KMS-11 (cell line): ENCODE results near the gene WT1.

Experiments used
- H2AFZ ChIP-seq: fragments of 200-600 bp; sonication (generic); 2 replicates; pipeline ENCODE4 v1.6.1; 2016; ENCODE audit warnings: antibody characterized with exemption, mixed run types, low read depth
- H3K27ac ChIP-seq: fragments of 200-600 bp; sonication (generic); 2 replicates; pipeline ENCODE4 v1.6.1; 2016; ENCODE audit warnings: mild to moderate bottlenecking, mixed run types
- H3K27me3 ChIP-seq: fragments of 200-600 bp; sonication (generic); 2 replicates; pipeline ENCODE4 v1.6.1; 2017; ENCODE audit warnings: mild to moderate bottlenecking, low read depth, mixed run types, moderate library complexity; ENCODE audit not compliant: insufficient read depth
- H3K36me3 ChIP-seq: fragments of 200-600 bp; sonication (generic); 2 replicates; pipeline ENCODE4 v1.6.1; 2017; ENCODE audit warnings: mild to moderate bottlenecking, mixed run types; ENCODE audit not compliant: insufficient read depth
- H3K4me1 ChIP-seq: fragments of 200-600 bp; sonication (generic); 2 replicates; pipeline ENCODE4 v1.6.1; 2016; ENCODE audit warnings: mild to moderate bottlenecking, low read depth, mixed run types; ENCODE audit not compliant: poor library complexity, severe bottlenecking
- H3K4me2 ChIP-seq: fragments of 200-600 bp; sonication (generic); 2 replicates; pipeline ENCODE4 v1.7.0; 2016; ENCODE audit warnings: mild to moderate bottlenecking, mixed run types
- H3K4me3 ChIP-seq: fragments of 200-600 bp; sonication (generic); IDR thresholded peaks from 2 replicates; pipeline ENCODE4 v1.6.1; 2017; ENCODE audit warnings: low read depth, low read length, mixed read lengths; ENCODE audit not compliant: insufficient read depth
- H3K79me2 ChIP-seq: fragments of 200-600 bp; sonication (generic); 2 replicates; pipeline ENCODE4 v1.6.1; 2016; ENCODE audit warnings: low read depth, mixed run types; ENCODE audit not compliant: insufficient read depth
- H3K9ac ChIP-seq: fragments of 200-600 bp; sonication (generic); 2 replicates; pipeline ENCODE4 v1.6.1; 2016; ENCODE audit warnings: mild to moderate bottlenecking, mixed run types
- H4K20me1 ChIP-seq: fragments of 200-600 bp; sonication (generic); 2 replicates; pipeline ENCODE4 v1.6.1; 2016; ENCODE audit warnings: mild to moderate bottlenecking, mixed run types; ENCODE audit not compliant: insufficient read depth
- TF ChIP-seq, protein P1 (sequence below): fragments of 200-600 bp; sonication (generic); conservative IDR thresholded peaks from 2 replicates; pipeline ENCODE4 v1.6.1; 2017; ENCODE audit warnings: low read depth, mild to moderate bottlenecking, antibody characterized with exemption, low read length, moderate library complexity, mixed read lengths

The WT1 gene

DNA sequence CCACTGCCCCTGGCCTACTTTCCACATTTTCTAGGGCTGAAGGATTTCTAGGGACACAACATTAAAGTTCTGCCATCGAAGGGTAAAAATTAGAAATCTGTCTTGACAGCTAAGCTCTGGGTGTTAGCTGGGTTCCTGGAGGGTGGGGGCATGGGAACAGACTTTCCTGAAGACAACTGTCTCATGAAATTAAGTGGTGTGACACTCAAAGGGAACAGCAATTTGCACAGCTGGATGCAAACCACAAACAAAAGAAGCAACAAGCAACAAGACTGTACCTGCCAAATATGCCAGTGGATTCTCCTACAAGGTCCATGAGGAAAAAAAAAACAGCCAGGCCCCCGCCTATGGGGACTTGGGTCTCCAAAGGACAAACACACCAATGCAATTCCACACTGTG is 32.5 kb downstream of the WT1 start:
- H3K9ac ChIP-seq, result no peak overlapping the region

DNA sequence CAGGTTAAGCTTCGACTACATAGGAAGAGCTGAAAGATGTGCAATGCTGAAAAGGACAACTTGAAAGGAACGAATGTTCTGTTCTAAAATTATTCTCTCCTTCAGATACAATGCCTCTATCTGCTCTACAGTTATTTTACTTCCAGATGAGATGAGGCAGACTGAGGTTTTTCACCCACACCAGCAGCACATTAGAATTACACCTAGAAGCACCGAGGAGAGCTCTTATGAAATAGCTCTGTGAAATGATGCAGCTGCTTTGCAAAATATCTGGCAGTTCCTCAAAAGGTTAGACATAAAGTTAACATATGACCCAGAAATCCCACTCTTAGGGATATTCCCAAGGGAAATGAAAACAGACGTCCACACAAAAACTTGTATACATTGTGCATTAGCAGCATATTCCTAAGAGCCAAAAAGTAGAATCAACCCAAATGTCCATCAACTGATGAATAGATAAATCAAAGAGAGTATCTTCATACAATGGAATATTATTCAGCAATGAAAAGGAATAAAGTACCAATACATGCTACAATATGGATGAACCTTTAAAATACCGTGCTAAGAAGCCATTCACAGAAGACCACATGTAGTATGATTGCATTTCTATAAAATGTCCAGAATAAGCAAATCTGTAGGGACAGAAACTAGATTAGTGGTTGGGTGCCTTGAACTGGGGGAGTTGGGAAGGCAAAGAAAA is 34.5 kb downstream of the WT1 start:
- no peaks in the 10 kb centered on the region for H3K36me3 ChIP-seq
- no peak overlapping the region for H3K9ac ChIP-seq
- no peaks in the 10 kb centered on the region for H4K20me1 ChIP-seq
- no peaks in the 10 kb centered on the region for H3K79me2 ChIP-seq
- no peak overlapping the region for H3K4me2 ChIP-seq
- H2AFZ ChIP-seq, result no peak overlapping the region
- TF ChIP-seq, protein P1, sequence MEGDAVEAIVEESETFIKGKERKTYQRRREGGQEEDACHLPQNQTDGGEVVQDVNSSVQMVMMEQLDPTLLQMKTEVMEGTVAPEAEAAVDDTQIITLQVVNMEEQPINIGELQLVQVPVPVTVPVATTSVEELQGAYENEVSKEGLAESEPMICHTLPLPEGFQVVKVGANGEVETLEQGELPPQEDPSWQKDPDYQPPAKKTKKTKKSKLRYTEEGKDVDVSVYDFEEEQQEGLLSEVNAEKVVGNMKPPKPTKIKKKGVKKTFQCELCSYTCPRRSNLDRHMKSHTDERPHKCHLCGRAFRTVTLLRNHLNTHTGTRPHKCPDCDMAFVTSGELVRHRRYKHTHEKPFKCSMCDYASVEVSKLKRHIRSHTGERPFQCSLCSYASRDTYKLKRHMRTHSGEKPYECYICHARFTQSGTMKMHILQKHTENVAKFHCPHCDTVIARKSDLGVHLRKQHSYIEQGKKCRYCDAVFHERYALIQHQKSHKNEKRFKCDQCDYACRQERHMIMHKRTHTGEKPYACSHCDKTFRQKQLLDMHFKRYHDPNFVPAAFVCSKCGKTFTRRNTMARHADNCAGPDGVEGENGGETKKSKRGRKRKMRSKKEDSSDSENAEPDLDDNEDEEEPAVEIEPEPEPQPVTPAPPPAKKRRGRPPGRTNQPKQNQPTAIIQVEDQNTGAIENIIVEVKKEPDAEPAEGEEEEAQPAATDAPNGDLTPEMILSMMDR, result no peak
- no peak overlapping the region for H3K4me3 ChIP-seq
- no peaks in the 10 kb centered on the region for H3K4me1 ChIP-seq
- no peaks in the 10 kb centered on the region for H3K27me3 ChIP-seq
- H3K27ac ChIP-seq, result no peak overlapping the region

More for the DNA sequence above, 32.5 kb downstream of the WT1 start:
- Histone ChIP-seq H2AFZ (no peak overlapping the region), H3K36me3 (no peaks in the 10 kb centered on the region), H3K27ac (no peak overlapping the region), H3K27me3 (no peaks in the 10 kb centered on the region), H3K4me1 (no peaks in the 10 kb centered on the region), H3K4me3 (no peak overlapping the region), H4K20me1 (no peaks in the 10 kb centered on the region), H3K79me2 (no peaks in the 10 kb centered on the region), H3K4me2 (no peak overlapping the region)
- TF ChIP-seq, protein P1, result no peak

DNA sequence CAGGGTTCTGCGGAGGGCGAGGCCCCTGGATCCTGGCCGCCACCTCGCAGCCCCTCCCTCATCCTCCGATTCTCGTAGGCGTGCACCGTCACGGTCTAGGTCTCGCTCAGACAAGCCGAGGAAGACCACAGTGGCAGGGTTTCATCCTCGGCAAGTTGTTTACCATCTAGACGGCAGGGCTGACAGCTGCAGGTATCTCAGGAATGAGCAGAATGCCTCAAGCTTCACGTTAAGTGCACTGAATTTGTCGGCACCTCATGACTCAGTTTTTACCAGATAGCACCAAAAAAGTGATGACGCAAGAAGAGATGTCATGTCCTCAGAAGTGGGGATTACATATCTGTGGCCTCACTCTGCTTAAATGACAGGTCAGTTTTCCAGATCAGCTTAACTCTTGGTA is 35.1 kb downstream of the WT1 start:
- no peaks in the 10 kb centered on the region for H4K20me1 ChIP-seq
- TF ChIP-seq, protein P1, result no peak
- H3K79me2 ChIP-seq, result no peaks in the 10 kb centered on the region
- H3K4me1 ChIP-seq, result no peaks in the 10 kb centered on the region
- H3K4me3 ChIP-seq, result no peak overlapping the region
- no peak overlapping the region for H3K4me2 ChIP-seq
- H3K27ac ChIP-seq, result no peak overlapping the region
- no peaks in the 10 kb centered on the region for H3K36me3 ChIP-seq
- no peak overlapping the region for H3K9ac ChIP-seq
- no peaks in the 10 kb centered on the region for H3K27me3 ChIP-seq
- no peak overlapping the region for H2AFZ ChIP-seq

DNA sequence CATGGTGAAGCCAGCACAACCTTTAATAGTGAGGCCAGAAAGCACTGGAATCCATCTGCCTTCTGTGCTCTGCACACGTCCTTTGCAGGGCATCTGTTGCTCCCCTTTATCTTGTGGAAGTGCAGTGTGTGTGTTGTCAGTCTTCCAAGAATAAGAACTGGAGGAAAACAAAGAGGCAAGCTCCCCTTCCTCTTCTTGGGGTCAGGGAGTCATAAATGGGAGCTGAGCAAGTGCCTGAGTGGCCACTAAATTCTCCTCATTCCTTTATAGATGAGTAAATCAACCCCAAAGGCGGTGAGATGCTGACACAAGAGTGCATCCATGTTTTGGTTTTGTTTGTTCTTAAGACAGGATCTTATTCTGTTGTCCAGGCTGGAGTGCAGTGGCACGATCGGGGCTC is 38.3 kb downstream of the WT1 start:
- no peak overlapping the region for H3K4me2 ChIP-seq
- H3K4me1 ChIP-seq, result no peaks in the 10 kb centered on the region
- no peak overlapping the region for H3K9ac ChIP-seq
- no peaks in the 10 kb centered on the region for H3K27me3 ChIP-seq
- H4K20me1 ChIP-seq, result no peaks in the 10 kb centered on the region
- H3K36me3 ChIP-seq, result no peaks in the 10 kb centered on the region
- H3K27ac ChIP-seq, result no peak overlapping the region
- no peaks in the 10 kb centered on the region for H3K79me2 ChIP-seq
- no peak overlapping the region for H3K4me3 ChIP-seq
- no peak overlapping the region for H2AFZ ChIP-seq
- TF ChIP-seq, protein P1, result no peak
